GM03348 (cell line): Measurements from ENCODE around the gene ADD2.
A peak's percentile ranks its signal among the peaks of the same experiment; 100 is the strongest.

Experiments
- DNase-seq: peaks from one replicate; pipeline ENCODE4 v3.0.0; 2012; ENCODE audit warnings: low spot score

ADD2 gene

DNA sequence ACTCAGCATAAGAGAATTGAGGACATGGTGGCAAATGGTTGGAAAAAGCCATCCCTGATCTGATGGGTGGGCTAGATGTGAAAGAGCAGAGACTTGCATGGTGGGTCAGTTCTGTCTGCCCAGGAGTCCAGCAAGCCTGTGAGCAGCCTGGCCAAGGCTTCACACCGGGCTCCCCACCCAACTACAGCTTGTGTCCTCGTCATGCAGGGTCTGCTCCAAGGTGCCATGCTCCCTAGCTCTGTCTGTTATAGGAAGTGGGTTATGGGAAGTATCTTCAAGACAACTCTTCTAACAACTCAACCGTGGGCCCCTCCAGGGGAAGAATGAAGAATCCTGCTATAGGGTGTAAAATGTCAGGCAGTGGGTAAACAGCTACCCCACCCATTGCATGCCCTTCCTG lies 97.4 kb downstream of the ADD2 start:
- DNase-seq: no peak

DNA sequence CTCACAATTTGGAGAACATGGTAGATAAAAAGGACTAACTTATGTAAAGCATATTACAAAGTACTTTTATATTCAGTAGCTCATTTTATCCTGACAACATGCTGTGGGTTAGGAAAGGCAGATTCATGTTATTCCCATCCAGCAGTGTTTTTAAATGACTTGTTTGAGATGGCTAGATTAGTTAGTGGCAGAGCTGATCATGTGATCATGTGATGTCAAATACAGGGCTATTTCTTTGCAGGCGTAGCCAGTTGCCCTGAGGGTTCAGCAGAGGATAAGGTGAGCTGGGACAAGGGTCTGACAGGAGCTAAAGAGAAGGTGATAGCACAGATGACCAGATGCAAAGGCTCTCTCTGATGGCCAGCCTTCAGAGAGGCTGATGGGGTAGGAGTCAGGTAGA lies 97.8 kb downstream of the ADD2 start:
- DNase-seq: no peak

DNA sequence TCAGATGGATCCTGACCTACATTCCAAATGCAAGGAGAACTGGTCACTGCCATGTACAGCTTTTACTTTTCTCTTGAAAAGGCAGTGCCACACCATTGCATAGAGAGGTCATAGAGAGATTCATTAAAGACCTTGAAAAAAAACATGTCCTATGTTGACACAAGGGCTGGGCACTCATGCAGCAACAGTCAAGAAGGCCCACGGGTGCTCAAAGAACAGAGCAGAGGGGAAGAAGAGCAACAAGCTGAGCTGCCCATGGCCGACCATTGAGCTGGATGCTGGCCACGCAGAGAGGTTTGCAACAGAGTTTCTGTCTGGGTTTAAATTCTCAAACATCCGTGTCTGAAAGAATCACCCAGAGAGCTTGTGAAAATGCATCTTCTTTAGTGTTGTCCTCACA lies 99.1 kb downstream of the ADD2 start:
- no peak for DNase-seq

DNA sequence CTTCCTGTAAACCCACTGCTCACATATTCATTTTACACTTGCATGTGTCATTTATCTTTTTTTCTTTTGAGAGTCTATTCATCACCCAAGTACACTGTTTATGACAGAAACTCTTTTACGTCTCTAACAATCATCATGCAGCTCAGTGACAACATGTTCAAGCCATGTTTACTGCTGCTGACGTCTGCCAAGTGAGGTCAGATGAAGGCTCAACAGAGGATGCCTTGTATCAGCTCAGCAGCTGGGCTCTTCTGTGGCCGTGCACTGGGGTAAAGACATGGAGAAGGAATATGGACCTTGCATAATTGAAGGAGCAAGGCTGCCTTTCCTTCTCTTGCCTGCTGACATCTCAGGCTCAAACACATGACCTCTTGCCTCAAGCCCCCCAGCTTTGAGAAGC lies 99.6 kb downstream of the ADD2 start:
- DNase-seq: no peak

DNA sequence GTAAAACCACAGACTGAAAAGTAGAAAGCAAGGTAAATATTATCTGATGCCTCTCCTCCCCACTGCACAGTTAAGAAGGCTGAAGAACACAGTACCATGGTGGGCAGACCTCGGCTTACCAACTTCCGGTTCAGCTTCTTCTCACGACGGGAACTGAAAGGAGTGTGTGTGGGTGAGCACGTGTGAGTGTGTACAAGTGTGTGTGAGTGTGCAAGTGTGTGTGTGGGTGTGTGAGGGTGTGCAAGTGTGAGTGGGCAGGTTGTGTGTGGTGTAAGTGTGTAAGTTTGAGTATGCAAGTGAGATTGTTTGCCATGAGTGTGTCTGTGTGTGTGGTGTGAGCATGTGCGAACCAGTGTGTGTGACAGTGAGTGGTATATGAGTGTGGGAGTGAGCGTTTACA lies 103.5 kb downstream of the ADD2 start:
- DNase-seq: no peak

DNA sequence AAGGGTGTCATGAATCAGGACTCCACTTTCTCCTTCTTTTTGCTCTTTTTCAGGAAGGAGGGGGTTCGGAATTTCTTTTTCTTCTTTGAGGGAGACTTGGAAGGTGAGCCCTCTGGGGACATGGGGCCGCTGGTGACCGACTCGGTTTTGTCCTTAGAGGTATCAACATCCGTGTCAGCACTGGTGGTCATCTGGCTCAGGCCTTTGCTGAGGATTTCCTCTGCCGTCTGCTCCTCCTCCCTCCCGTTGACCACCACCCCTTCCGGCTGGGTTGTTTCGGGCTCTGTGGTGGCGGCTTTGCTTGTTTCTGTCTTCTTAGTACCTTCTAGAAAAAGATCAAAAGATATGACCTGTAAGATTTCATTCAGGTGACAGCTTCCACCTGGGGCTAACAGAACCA lies 104.6 kb downstream of the ADD2 start:
- DNase-seq: no peak

DNA sequence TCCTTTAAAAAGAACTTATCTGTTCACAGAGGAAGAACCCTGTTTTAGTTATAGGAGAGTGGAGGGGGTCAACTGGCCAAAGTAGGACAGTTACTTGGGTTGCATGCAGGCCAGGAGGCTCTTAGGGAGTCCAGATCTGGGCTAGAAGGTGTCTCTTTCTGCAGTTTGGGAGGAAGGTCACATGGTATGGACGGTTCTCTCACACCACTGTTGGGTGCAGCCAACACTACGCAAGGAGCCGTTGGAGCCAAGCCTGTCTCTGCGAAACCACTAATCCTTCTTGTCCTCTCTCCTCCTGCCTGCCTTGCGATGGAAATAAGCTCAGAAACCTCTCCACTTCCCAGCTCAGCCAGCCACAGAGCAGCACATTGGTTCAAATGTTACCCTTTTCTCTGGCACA lies 108.4 kb downstream of the ADD2 start:
- no peak for DNase-seq

DNA sequence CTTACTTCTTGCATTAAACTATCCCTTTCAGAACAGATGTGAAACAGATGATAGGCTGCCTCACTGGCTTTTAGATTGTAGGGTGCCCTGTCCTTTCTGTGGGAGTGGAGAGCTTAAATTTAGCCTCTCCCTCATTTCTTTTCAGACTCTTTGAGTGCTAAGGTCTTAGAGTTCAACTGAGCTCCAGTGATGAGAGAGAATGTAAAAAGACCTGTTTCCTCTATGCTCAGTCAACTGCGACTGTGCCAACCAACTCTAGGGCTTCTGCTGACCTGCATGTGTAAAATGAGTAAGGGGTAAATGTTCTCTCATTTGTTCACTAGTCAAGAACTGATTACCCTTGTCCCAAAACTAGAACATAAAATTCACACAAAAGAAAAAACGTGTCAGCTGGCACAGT lies 109.5 kb downstream of the ADD2 start:
- no peak for DNase-seq

DNA sequence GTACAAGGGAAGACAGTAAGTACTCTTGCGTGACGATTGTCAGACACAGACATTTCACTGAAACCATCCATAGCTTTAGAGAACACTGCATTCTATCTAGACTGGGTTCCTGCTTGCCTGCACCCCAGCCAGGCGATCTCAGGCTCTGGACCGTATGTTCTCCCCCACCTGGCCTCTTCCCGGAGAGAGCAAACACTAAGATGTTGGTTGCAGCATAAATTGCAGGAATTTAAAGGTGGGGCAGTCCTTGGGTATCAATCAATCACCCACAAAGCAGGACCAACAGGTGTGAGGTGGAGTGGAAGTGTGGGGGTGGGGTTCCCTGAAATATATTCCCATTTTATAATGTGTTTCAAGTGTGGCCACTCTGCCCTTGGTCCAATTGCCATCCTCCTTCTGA lies 110.8 kb downstream of the ADD2 start:
- no peak for DNase-seq

DNA sequence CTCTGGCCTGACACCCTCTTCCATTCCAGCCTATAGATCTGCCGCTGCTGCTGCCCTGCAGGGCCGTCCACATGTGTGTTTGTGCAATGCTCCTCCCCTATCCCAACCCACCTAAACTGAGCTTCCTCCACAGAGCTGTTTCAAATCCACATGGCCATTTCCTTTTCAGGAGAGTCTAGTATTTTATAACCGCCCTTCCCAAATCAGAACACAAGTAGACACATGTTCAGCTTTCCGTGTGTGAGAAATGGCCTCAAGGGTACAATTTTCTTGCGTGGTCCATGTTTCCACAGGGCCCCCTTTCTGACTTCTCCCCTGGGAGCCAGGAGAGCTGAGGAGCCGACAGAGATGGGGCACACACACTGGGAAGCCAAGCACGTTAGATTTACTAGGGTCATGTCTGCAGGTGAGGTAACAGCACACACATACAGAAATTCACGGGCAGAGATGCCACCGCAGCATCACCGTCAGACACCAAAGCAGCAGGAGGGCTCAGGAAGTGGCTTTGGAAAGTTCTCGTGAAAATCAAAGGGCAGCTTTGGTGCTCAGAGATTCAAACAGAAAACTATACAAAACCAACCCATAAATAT lies 111.5 kb downstream of the ADD2 start:
- DNase-seq: no peak

DNA sequence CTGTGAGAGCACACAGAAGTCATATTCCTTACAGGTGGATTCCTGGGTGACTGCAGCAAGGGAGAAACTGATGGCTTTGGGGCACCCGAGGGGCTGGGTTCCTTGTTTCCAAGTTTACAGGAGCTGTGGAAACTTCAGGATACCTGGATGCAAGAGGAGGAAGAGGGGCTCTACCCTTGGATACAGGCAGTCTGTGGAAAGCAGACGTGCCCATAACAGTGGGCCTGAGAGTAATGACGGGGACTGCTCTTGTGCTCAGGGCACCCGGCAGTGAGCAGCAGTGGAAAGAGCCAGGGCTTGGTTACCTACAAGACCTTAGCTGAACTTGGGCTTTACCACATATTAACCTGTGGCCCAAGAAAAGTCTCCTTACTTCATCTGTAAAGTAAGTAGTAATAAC lies 112.2 kb downstream of the ADD2 start:
- DNase-seq: no peak

DNA sequence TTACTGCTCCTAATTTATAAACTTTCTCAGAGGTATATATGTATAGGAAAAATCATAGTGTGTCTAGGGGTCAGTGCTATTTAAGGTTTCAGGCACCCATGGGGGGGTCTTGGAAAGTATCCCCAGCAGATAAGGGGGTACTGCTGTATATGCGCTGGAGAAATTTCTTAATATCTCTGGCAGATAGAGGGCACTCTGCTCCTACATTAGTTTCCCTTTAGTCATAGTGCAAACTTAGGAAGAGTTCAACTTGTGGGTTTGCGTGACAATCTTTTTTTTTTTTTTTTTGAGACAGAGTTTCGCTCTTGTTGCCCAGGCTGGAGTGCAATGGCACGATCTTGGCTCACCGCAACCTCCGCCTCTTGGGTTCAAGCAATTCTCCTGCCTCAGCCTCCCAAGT lies 112.8 kb downstream of the ADD2 start:
- peak; percentile 61 for DNase-seq

DNA sequence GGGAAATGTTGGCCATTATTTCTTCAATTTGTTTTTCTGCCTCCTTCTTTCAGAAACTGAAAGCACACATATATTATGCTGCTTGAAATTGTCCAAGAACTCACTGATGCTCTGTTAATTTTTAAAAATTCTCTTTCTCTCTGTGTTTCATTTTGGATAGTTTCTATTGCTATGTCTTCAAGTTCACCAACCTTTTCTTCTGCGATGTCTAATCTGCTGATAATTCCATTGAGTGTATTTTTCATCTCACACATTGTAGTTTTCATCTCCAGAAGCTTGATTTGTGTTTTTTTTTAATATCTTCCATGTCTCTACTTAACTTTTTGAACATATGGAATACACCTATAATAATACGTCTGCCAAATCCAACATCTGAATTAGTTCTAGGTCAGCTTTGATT lies 116.3 kb downstream of the ADD2 start:
- DNase-seq: no peak

DNA sequence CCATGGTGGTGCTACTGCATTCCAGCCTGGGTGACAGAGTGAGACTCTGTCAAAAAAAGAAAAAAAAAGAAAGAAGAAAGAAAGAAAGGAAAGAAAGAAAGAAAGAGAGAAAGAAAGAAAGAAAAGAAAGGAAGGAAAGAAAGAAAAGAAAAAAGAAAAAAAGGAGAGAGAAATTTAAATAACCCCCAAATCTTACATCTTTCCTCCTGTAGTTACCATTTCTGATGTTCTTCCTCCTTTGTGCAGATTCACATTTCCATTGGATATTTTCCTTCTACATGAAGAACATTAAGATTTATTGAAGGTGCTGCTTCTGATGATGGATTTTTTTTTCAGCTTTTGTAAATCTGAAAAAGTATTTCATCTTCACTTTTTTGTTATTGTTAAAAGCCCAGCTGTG lies 117.0 kb downstream of the ADD2 start:
- no peak for DNase-seq

DNA sequence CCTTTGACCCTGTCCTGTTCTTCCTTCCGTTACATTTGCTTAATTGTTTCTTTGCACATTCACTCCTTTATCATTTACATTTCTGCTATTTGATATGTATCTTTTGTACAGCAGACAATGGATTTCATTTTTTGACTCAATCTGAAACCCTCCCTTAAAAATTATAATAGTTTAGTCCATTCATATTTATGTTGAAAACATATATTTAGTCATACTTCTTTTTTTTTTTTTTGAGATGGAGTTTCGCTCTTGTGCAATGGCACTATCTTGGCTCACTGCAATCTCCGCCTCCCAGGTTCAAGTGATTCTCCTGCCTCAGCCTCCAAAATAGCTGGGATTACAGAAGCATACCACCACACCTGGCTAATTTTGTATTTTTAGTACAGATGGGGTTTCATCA lies 119.0 kb downstream of the ADD2 start:
- no peak for DNase-seq

DNA sequence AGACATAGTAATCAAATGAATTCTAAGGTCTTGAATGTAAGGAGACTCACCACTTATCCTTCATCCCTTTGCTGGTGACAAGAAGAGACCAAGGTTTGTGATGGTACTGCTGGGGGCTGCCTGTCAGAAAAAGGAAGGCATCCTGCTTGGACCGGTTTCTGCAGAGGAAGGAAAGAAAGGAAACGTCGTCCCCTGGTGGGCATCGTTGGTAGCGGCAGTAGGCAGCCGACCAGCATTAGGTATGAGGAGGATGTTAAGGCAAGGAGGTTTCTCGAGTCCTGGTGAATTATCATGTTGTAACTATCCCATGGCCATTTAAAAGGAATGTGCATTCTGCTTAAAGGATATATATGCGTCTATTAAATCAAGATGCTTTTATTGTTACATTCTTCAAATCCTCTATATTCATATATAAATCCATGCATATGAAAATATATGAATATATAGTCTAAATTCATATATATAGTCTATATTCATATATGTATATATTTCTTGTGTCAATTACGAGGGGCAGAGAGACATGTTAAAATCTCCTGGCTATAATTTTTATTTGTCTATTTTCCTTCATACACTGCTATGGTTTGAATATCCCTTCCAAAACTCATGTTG lies 120.0 kb downstream of the ADD2 start:
- peak; percentile 81 for DNase-seq

DNA sequence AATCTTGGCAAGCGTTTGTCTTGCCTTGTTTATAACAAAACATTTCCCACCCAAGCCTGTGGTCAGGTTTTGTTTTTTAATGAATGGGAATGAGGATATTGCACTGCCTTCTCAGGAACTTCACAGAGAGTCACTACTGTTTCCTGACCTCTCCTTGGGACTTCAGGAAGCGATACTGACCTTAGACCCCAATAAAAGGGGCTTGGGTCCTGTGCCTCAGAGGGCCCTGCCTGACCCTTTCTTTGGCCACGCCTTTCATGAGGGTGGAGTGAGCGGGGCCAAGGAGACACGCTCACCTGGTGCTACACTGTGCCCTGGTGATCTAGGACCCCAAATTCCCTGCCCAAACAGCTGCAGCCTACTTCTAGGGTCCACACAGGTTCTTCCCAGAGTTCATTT lies 121.6 kb downstream of the ADD2 start:
- no peak for DNase-seq

DNA sequence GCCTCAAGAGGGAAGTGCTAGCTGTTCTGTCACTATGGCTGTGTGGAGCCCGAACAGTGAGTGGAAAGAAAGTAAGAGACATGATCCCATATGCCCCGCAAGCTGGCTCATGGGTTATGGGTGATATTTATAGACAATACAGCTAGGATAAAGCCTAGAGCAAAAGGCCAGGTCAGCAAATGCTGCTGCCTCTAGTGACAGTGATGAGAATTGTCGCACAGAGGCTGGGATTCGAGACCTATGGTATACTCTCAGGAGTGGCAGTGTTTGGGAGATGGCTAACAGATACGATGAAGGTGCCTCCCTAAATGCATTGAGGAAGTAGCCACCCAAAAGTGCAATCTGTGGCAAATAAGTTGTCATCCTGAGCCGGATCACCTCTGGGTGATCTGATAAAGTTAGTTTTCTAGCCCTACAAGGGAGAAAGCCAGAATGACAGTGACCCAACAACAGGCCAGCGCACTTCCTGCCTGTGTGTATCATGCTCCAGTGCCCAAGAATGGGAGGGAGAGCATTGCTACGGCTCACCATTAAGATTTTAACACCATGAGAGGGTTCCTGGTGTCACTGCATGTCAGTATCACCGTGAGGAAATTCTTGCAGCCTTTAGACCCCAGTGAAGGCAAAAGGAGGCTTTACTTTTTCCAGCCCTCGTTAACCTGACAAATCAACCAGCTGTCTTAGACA lies 122.1 kb downstream of the ADD2 start:
- peak; percentile 16 for DNase-seq

DNA sequence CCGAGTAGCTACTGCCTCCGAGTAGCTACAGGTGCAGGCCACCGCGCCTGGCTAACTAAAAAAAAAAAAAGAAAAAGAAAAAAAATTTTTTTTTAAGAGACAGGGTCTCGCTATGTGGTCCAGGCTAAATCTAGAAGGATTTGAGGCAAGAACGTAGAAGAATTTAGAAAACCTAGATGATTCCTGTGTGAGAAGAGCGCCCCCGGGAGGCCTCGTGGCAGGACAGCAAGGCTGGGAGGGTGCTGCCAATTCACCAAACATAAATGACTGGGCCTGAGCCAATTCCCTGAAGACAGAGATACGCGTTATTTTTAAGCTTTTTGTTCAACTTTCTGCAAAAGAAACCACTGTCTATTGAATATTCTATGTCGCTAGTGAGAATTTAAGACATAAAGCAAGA lies 124.3 kb downstream of the ADD2 start:
- no peak for DNase-seq

DNA sequence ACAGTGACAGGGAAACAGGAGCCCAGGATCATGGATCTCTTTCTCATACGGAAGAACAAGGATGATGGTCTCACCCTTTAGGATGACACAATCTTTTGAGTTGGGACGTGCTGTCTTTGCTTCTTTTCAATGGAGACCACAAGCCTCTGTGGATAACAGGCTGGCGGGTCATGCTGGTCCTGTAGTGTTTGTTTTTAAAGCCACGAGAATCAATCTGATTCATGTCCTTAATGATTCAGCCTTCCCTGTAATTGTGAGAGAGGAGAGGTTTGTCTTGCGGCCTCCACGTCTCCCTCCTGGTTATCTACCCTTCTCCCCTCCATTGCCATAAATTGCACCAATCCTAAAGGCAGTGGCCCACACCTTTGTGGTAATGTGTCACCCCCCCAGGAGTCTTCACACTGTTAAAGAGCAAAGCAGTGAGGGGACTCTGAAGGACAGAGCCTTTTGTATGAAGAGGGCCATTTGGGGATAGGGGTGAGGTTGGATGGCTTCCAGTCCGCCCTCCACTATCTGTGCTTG lies 126.7 kb downstream of the ADD2 start:
- DNase-seq: no peak

DNA sequence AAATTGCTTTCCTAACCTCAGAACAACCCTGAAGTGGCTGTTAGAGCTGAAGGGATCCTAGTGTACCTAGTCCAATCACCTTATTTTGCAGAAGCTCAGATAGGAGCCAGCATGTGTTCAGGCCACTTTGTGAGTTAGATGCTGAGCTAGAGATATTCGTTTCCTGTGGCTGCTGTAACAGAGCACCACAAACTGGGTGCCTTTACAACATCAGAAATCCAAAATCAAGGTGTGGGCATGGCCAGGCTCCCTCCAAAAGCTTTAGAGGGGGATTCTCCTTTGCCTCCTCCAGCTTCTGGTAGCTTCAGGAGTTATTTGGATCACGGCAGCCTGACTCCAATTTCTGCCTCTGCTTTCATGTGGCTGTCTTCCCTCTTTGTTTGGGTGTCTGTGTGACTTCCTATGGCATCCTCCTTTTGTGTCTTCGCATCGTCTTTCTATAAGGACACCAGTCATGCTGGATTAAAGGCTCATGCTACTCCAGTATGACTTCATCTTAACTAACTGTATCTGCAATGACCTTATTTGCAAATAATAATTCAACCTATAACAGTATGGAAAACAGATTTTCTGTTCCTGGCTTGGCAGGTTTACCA lies 128.1 kb downstream of the ADD2 start:
- DNase-seq: no peak

DNA sequence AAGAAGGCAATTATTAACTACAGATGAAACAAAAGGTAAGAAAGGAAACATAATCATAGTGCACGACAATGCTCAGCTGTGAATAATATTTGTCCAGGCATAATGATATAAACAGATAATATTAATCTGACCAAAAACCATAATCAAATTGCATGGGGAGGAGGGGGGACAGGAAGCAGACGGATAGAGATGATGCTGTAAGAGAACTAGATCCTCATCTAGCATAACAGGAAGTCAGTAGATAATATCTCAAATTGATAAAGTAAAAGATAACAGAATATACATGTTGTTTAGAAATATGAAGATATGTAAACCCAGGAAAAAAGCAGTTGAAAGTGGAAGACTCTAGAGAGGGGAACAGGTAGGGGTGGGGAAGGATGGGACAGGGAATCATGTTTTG lies 129.4 kb downstream of the ADD2 start:
- DNase-seq: no peak

DNA sequence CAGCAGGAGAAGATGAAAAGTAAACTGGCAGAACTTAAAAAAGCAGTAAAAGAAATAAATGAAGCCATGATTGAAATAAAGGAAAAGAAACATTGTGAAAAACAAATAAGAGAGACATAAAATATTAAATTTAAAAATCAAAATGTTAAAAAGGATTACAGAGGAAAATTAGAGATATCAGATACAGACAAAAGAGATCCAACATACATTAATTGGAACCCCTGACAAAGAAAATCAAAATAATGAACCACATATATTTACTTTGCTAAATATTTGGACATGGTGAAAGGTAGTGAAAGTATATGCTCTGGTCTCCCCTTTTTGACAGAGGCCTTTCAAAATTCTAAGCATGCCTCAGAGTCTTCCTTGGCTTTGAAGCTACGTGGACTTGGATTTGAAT lies 134.5 kb downstream of the ADD2 start:
- no peak for DNase-seq
